Right ventricle myocardium superior (tissue), 1 donor: ENCODE data around the gene LCE7A. TPM values are rescaled to one million over a fixed set of nuclear protein-coding genes. Genes with fewer than 3 reads are reported as not detected.

Experiments used
- ATAC-seq: fragments of 200-7000 bp; cut with Tn5 transposase; one replicate; pipeline ENCODE4 v1.9.1; 2020; ENCODE audit warnings: mild to moderate bottlenecking; ENCODE audit not compliant: poor library complexity
- DNase-seq: peaks from one replicate; pipeline ENCODE4 v3.0.0-alpha.2; 2020
- intact Hi-C: fragments of 100-400 bp; cut with DNase I; formaldehyde crosslinking; loops from one replicate; pipeline ENCODE4 v1.11.2; 2022
- total RNA-seq: library from RNA; stranded (reverse); fragmentation: NEBNext Ultra II Directional; extraction: Animal tissue kit (Norgen Biotek cat#: 25700); gene quantifications from one replicate; pipeline ENCODE4 v1.2.1, GENCODE V29; 2021
- donor health status: DM: no; HTN: yes; CAD: no; lungs with severe emphysema.

The LCE7A gene
- total RNA-seq, 1 donor from 2014 or later, result not detected

GRCh38 chr1:152876827-152877226 is 17.0 kb downstream of the LCE7A start:
- no peak for ATAC-seq
- DNase-seq, result no peak
- intact Hi-C loops, result no loop called here

- DNase-seq (no peak), ATAC-seq (no peak)
- intact Hi-C loops, result no loop called here
Observed at GRCh38 chr1:152878042-152878441, 18.2 kb downstream of the LCE7A start, which contains the start of gene SMCP. Gene SMCP, plus strand, starts transcription at chr1:152878322. Its CDS starts 6,101 bp downstream, at chr1:152884423.

- DNase-seq, result no peak
- intact Hi-C loops, result no loop called here
- ATAC-seq, result no peak
Observed at GRCh38 chr1:152879559-152880198, 19.9 kb downstream of the LCE7A start.

GRCh38 chr1:152880316-152880715 is 20.5 kb downstream of the LCE7A start:
- ATAC-seq (no peak), DNase-seq (no peak)
- intact Hi-C loops, result no loop called here

- intact Hi-C loops, result no loop called here
- ATAC-seq, result no peak
- DNase-seq, result no peak
Observed at GRCh38 chr1:152880907-152881306, 21.1 kb downstream of the LCE7A start.

GRCh38 chr1:152884085-152884484 is 24.3 kb downstream of the LCE7A start:
- no peak for DNase-seq
- intact Hi-C loops, result no loop called here

GRCh38 chr1:152884506-152884905 is 24.7 kb downstream of the LCE7A start:
- no peak for DNase-seq
- no peak for ATAC-seq
- intact Hi-C loops, result no loop called here

More at GRCh38 chr1:152884085-152884484, 24.3 kb downstream of the LCE7A start:
- ATAC-seq, result no peak

GRCh38 chr1:152884966-152885624 is 25.3 kb downstream of the LCE7A start:
- no peak for ATAC-seq
- intact Hi-C loops, result no loop called here
- DNase-seq, result no peak

GRCh38 chr1:152886085-152886484 is 26.3 kb downstream of the LCE7A start:
- intact Hi-C loops, result no loop called here
- DNase-seq (no peak), ATAC-seq (no peak)

- DNase-seq, result no peak
- intact Hi-C loops, result no loop called here
- no peak for ATAC-seq
Observed at GRCh38 chr1:152886758-152887409, 27.1 kb downstream of the LCE7A start.

- DNase-seq, result no peak
- intact Hi-C loops, result no loop called here
- no peak for ATAC-seq
Observed at GRCh38 chr1:152888126-152888525, 28.3 kb downstream of the LCE7A start.

GRCh38 chr1:152899027-152899426 is 39.2 kb downstream of the LCE7A start:
- intact Hi-C loops, result no loop called here
- ATAC-seq, result no peak
- no peak for DNase-seq

GRCh38 chr1:152899883-152900282 is 40.1 kb downstream of the LCE7A start:
- no peak for DNase-seq
- intact Hi-C loops, result no loop called here
- no peak for ATAC-seq

- ATAC-seq (no peak), DNase-seq (no peak)
- intact Hi-C loops, result no loop called here
Observed at GRCh38 chr1:152901631-152902030, 41.8 kb downstream of the LCE7A start.

- intact Hi-C loops, result no loop called here
- DNase-seq (no peak), ATAC-seq (no peak)
Observed at GRCh38 chr1:152902636-152903035, 42.8 kb downstream of the LCE7A start.

- intact Hi-C loops, result no loop called here
- DNase-seq, result no peak
- ATAC-seq, result no peak
Observed at GRCh38 chr1:152904688-152905440, 45.1 kb downstream of the LCE7A start.

- intact Hi-C loops, result no loop called here
Observed at GRCh38 chr1:152906023-152906565, 46.3 kb downstream of the LCE7A start.

GRCh38 chr1:152907686-152908601 is 48.1 kb downstream of the LCE7A start, which contains the start of gene IVL:
Gene IVL, plus strand, starts transcription at chr1:152908546. Its CDS starts 1,252 bp downstream, at chr1:152909798.
- intact Hi-C loops, result no loop called here
- DNase-seq, result no peak
- ATAC-seq, result no peak

More at GRCh38 chr1:152906023-152906565, 46.3 kb downstream of the LCE7A start:
- no peak for DNase-seq
- ATAC-seq, result no peak
